Adrenal gland (tissue), 5 donors: ENCODE results near the gene TSKU.

Experiments
- POLR2A ChIP-seq, 2 donors: fragments of 450-650 bp; IDR thresholded peaks; one replicate each; pipeline ENCODE4 v1.6.1; 2017; ENCODE audit warnings: antibody characterized with exemption in 2 of 2, mild to moderate bottlenecking in 2 of 2, moderate library complexity in 1 of 2
- TF ChIP-seq, protein P1 (sequence below), 6 experiments: fragments of 450-650 bp in 4 of 6; fragments of 200-600 bp in 2 of 6; sonication (generic) in 1 of 6; IDR thresholded peaks; 1 replicate in 5 of 6; 2 replicates in 1 of 6; pipeline versions ENCODE4 v1.5.1 to v1.8.0; 2016 to 2021; ENCODE audit warnings: antibody characterized with exemption in 6 of 6, mild to moderate bottlenecking in 2 of 6, moderate library complexity in 1 of 6
- donor health status: DM: no; HTN: no; CAD: no.

- TF ChIP-seq, protein P1, sequence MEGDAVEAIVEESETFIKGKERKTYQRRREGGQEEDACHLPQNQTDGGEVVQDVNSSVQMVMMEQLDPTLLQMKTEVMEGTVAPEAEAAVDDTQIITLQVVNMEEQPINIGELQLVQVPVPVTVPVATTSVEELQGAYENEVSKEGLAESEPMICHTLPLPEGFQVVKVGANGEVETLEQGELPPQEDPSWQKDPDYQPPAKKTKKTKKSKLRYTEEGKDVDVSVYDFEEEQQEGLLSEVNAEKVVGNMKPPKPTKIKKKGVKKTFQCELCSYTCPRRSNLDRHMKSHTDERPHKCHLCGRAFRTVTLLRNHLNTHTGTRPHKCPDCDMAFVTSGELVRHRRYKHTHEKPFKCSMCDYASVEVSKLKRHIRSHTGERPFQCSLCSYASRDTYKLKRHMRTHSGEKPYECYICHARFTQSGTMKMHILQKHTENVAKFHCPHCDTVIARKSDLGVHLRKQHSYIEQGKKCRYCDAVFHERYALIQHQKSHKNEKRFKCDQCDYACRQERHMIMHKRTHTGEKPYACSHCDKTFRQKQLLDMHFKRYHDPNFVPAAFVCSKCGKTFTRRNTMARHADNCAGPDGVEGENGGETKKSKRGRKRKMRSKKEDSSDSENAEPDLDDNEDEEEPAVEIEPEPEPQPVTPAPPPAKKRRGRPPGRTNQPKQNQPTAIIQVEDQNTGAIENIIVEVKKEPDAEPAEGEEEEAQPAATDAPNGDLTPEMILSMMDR (IDR thresholded peaks at IDR 0.05), result no peak
- no peak for TF ChIP-seq POLR2A (IDR thresholded peaks at IDR 0.05)
Observed at GRCh38 chr11:76811259-76811658, 28.1 kb downstream of the TSKU start.
